HFF-Myc (cell line): Measurements from ENCODE around the gene DMRTC2.

Experiments used
- DNase-seq: peaks from one replicate; pipeline ENCODE4 v3.0.0-alpha.2; 2011; ENCODE audit warnings: low read depth; ENCODE audit errors: extremely low read depth
- H3K4me3 ChIP-seq: replicated peaks from 2 replicates; pipeline ENCODE4 v1.5.1; 2011; ENCODE audit warnings: low read depth, mild to moderate bottlenecking, control low read depth, low read length
- CTCF ChIP-seq: IDR thresholded peaks from 2 replicates; pipeline ENCODE4 v1.5.1; 2012; ENCODE audit warnings: mild to moderate bottlenecking, low read depth, low read length, control low read depth; ENCODE audit errors: missing control alignments

DMRTC2 gene

GRCh38 chr19:41860419-41861115 lies 15.7 kb downstream of the DMRTC2 start:
- TF ChIP-seq CTCF, result no peak
- peak overlapping the region; percentile 100 for H3K4me3 ChIP-seq
- no peak for DNase-seq

- no peak for TF ChIP-seq CTCF
- H3K4me3 ChIP-seq, result peak overlapping the region; percentile 100
- DNase-seq, result no peak
These were observed 16.4 kb downstream of the DMRTC2 start for GRCh38 chr19:41861116-41861768.

GRCh38 chr19:41861846-41862245 lies 17.0 kb downstream of the DMRTC2 start:
- peak overlapping the region; percentile 100 for H3K4me3 ChIP-seq
- DNase-seq, result no peak
- TF ChIP-seq CTCF, result no peak

- peak overlapping the region; percentile 100 for H3K4me3 ChIP-seq
- no peak for DNase-seq
- TF ChIP-seq CTCF, result no peak
These were observed 17.7 kb downstream of the DMRTC2 start for GRCh38 chr19:41862445-41862986.

- DNase-seq, result no peak
- peak overlapping the region; percentile 100 for H3K4me3 ChIP-seq
- no peak for TF ChIP-seq CTCF
These were observed 18.5 kb downstream of the DMRTC2 start for GRCh38 chr19:41863209-41863931.

GRCh38 chr19:41864374-41864773 lies 19.5 kb downstream of the DMRTC2 start:
- DNase-seq, result no peak
- TF ChIP-seq CTCF, result no peak
- peak overlapping the region; percentile 100 for H3K4me3 ChIP-seq
